Measurements from ENCODE around the gene TMEM44.

DNA sequence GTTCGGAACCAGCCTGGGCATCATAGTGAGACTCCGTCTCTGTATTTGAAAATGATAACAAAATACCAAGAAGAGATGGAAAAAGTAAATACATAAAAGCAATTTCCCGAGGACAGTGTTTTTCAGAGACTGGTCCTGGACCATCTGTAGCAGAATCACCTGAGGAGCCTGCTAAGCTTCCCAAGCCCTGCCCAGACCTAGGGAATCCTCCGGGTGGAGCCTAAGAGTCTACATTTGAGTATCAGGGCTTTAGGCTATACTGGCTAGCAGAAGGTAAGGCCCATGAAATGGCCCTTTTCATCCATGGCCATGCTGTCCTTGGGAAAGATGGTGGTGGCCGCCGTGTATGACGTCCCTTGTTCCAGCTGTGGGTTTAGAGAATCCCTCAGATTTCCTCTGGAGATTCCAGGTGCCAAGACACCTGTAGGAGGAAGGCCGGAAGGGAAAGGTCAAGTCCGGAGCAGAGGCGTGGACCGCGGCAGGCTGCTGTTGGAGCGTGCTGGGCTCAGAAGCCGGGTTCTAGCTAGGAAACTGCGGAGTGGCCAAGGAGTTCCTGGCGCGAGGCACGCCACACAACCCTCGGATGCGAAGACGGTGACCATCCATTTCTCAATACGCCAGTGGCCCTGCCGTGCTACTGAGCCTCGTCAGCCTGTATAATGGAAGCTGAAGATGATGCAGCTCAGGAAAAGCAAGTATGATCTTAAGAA lies 50.9 kb downstream of the TMEM44 start:
- no peak for TF ChIP-seq EZH2phosphoT487 (conservative IDR thresholded peaks at IDR 0.05; ENCODE audit: low read length)
- TF ChIP-seq, protein P1, sequence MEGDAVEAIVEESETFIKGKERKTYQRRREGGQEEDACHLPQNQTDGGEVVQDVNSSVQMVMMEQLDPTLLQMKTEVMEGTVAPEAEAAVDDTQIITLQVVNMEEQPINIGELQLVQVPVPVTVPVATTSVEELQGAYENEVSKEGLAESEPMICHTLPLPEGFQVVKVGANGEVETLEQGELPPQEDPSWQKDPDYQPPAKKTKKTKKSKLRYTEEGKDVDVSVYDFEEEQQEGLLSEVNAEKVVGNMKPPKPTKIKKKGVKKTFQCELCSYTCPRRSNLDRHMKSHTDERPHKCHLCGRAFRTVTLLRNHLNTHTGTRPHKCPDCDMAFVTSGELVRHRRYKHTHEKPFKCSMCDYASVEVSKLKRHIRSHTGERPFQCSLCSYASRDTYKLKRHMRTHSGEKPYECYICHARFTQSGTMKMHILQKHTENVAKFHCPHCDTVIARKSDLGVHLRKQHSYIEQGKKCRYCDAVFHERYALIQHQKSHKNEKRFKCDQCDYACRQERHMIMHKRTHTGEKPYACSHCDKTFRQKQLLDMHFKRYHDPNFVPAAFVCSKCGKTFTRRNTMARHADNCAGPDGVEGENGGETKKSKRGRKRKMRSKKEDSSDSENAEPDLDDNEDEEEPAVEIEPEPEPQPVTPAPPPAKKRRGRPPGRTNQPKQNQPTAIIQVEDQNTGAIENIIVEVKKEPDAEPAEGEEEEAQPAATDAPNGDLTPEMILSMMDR (IDR thresholded peaks at IDR 0.05; ENCODE audit: insufficient read depth, low read length, poor library complexity, severe bottlenecking), result no peak
